Measurements from ENCODE around the gene LMOD1.

- no peak for TF ChIP-seq CTCF (conservative IDR thresholded peaks at IDR 0.05; ENCODE audit: low read depth, low read length)
- TF ChIP-seq EZH2 (IDR thresholded peaks at IDR 0.05; ENCODE audit: borderline replicate concordance, low read depth, low read length, poor library complexity, severe bottlenecking) = no peak
These were observed 40.0 kb downstream of the LMOD1 start for GRCh38 chr1:201906336-201906735.
